Progenitor cell of endocrine pancreas (in vitro differentiated cells): ENCODE data around the gene SLC35C1. TPM values are rescaled to one million over a fixed set of nuclear protein-coding genes. Genes with fewer than 3 reads are reported as not detected.
"Not testable (repeated sequence)": the region's sequence is repeated elsewhere in the genome, so short reads cannot be mapped to it uniquely, and the experiment has no call there.

Source experiments
- DNase-seq: peaks from one replicate; pipeline ENCODE4 v3.0.0; 2021; ENCODE audit warnings: low spot score; ENCODE audit not compliant: unreplicated experiment
- H3K27ac Mint-ChIP-seq: 2 replicates; pipeline ENCODE4 v1.8.0; 2021; ENCODE audit warnings: mild to moderate bottlenecking, moderate library complexity, mixed read lengths
- H3K27me3 Mint-ChIP-seq: 2 replicates; pipeline ENCODE4 v1.8.0; 2021; ENCODE audit warnings: mixed read lengths
- H3K36me3 Mint-ChIP-seq: 2 replicates; pipeline ENCODE4 v1.8.0; 2022; ENCODE audit warnings: mixed read lengths; ENCODE audit not compliant: insufficient read depth
- H3K4me1 Mint-ChIP-seq: 2 replicates; pipeline ENCODE4 v1.8.0; 2021; ENCODE audit warnings: low read depth, mixed read lengths
- H3K4me3 Mint-ChIP-seq: 2 replicates; pipeline ENCODE4 v1.8.0; 2021; ENCODE audit warnings: low read depth, mild to moderate bottlenecking, moderate library complexity, mixed read lengths
- H3K9me3 Mint-ChIP-seq: 2 replicates; pipeline ENCODE4 v1.8.0; 2021; ENCODE audit warnings: low read depth, mixed read lengths
- CTCF ChIP-seq: fragments of 200-600 bp; sonication (generic); IDR thresholded peaks from one replicate; pipeline ENCODE4 v1.5.0; 2021; ENCODE audit warnings: antibody characterized with exemption, mild to moderate bottlenecking; ENCODE audit not compliant: unreplicated experiment
- total RNA-seq: library from RNA; stranded (reverse); gene quantifications from 2 replicates; pipeline ENCODE4 v1.2.1, GENCODE V29; 2021

Gene SLC35C1
- total RNA-seq, 1 donor from 2014 or later, result 14.0 TPM

- Mint-ChIP-seq H3K36me3 (no peaks in the 10 kb centered on the region), H3K27me3 (peaks cover 30% of the 10 kb centered on the region), H3K4me1 (peaks cover 9% of the 10 kb centered on the region), H3K4me3 (no peak overlapping the region), H3K27ac (no peak overlapping the region), H3K9me3 (no peaks in the 10 kb centered on the region)
- TF ChIP-seq CTCF, result no peak
- no peak for DNase-seq
Measured at GRCh38 chr11:45832811-45833441, 28.0 kb downstream of the SLC35C1 start.

GRCh38 chr11:45833761-45834160 is 28.8 kb downstream of the SLC35C1 start:
- Mint-ChIP-seq H3K27ac (no peak overlapping the region), H3K4me3 (no peak overlapping the region), H3K9me3 (no peaks in the 10 kb centered on the region), H3K27me3 (peaks cover 29% of the 10 kb centered on the region), H3K36me3 (no peaks in the 10 kb centered on the region), H3K4me1 (peaks cover 9% of the 10 kb centered on the region)
- no peak for TF ChIP-seq CTCF
- no peak for DNase-seq

GRCh38 chr11:45834298-45834756 is 29.4 kb downstream of the SLC35C1 start:
- no peak overlapping the region for H3K27ac Mint-ChIP-seq
- no peak overlapping the region for H3K4me3 Mint-ChIP-seq
- peaks cover 27% of the 10 kb centered on the region for H3K27me3 Mint-ChIP-seq
- H3K4me1 Mint-ChIP-seq, result peaks cover 9% of the 10 kb centered on the region
- DNase-seq, result no peak
- H3K36me3 Mint-ChIP-seq, result no peaks in the 10 kb centered on the region
- H3K9me3 Mint-ChIP-seq, result no peaks in the 10 kb centered on the region
- TF ChIP-seq CTCF, result no peak

- peaks cover 24% of the 10 kb centered on the region for H3K27me3 Mint-ChIP-seq
- H3K36me3 Mint-ChIP-seq, result no peaks in the 10 kb centered on the region
- no peak overlapping the region for H3K4me3 Mint-ChIP-seq
- H3K27ac Mint-ChIP-seq, result no peak overlapping the region
- H3K9me3 Mint-ChIP-seq, result peaks cover 3% of the 10 kb centered on the region
- DNase-seq, result no peak
- peaks cover 11% of the 10 kb centered on the region for H3K4me1 Mint-ChIP-seq
- no peak for TF ChIP-seq CTCF
Measured at GRCh38 chr11:45839204-45839603, 34.3 kb downstream of the SLC35C1 start.

- H3K27ac Mint-ChIP-seq, H3K36me3 Mint-ChIP-seq, DNase-seq, H3K4me3 Mint-ChIP-seq, H3K4me1 Mint-ChIP-seq, H3K9me3 Mint-ChIP-seq: not testable (repeated sequence)
- peaks cover 28% of the 10 kb centered on the region for H3K27me3 Mint-ChIP-seq
Measured at GRCh38 chr11:45840251-45840650, 35.3 kb downstream of the SLC35C1 start.
